IPS-NIHi11 (cell line): ENCODE measurements around the gene ANGEL2.
"Not testable (repeated sequence)": the region's sequence is repeated elsewhere in the genome, so short reads cannot be mapped to it uniquely, and the experiment has no call there.

Source experiments
- DNase-seq: peaks from one replicate; pipeline ENCODE4 v3.0.0; 2012; ENCODE audit warnings: mixed read lengths, low spot score

The ANGEL2 gene

GRCh38 chr1:213017447-213018273 lies 2.0 kb upstream of the ANGEL2 start:
- DNase-seq, result no peak

DNA sequence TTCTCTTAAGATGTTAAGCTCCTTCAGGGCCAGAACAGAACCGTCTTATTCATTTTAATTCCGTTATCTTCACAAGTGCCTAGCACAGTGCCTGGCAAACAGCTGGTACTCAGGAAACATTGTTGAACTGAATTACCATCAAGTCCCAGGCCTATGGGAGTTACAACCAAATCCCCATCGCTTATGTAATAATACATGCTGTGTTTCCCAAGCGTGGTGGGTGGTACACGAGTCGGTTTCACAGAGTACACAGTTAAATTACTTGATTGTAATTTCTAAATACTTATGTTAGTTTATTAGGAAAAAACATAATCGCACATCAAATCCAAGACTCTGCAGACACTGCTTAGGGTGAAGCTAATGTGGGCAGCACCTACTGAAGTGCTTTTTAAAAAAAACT lies 1.0 kb downstream of the ANGEL2 start:
- DNase-seq, result no peak

GRCh38 chr1:213008564-213008963 lies 7.1 kb downstream of the ANGEL2 start:
- DNase-seq, result no peak

DNA sequence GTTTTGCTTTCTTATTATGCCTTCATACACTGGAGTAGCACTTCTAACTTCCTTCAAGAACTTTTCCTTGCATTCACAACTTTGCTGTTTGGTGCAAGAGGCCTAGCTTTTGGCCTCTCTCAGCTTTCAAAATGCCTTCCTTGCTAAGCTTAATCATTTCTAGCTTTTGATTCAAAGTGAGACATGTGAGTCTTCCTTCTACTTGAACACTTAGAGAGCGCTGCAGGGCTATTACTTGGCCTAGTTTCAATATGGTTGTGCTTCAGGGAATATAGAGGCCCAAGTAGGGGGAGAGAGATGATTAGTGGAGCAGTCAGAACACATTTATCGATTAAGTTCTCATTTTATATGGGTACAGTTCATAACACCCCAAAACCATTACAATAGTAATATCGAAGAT lies 12.4 kb downstream of the ANGEL2 start:
- no peak for DNase-seq

GRCh38 chr1:212994926-212995325 lies 20.7 kb downstream of the ANGEL2 start:
- no peak for DNase-seq

DNA sequence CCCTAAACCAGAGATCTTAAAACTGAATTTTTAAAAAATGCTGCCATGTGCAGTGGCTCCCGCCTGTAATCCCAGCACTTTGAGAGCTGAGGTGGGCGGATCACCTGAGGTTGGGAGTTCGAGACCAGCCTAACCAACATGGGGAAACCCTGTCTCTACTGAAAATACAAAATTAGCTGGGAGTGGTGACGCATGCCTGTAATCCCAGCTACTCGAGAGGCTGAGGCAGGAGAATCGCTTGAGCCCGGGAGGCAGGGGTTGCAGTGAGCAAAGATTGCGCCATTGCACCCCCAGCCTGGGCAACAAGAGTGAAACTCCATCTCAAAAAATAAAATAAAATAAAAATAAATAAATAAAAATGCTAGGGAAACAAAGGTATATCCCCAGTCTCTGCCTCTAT lies 21.7 kb downstream of the ANGEL2 start:
- not testable (repeated sequence) for DNase-seq

GRCh38 chr1:212990276-212990675 lies 25.4 kb downstream of the ANGEL2 start:
- no peak for DNase-seq

GRCh38 chr1:212987702-212988322 lies 27.9 kb downstream of the ANGEL2 start:
- no peak for DNase-seq

DNA sequence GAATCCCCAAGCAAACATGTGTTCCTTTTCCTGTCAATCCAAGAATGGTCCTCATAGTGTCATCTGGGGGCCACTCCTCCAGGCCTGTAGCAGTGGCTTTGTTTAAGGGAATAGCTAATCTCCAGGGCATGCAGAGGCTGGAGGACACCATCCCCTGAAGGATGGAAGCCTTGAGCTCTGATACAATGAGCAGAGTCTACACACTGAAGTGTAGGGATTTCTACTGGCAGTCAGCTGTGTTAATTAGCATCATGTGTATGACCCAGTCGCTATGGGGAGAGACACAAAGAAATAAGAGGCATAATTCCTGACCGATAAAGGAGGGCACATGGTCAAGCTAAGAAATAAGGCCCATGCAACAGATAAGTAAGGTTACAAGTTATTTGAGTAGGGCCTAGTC lies 29.1 kb downstream of the ANGEL2 start:
- no peak for DNase-seq

- DNase-seq, result no peak
Measured at GRCh38 chr1:212984522-212985291, 31.0 kb downstream of the ANGEL2 start.

DNA sequence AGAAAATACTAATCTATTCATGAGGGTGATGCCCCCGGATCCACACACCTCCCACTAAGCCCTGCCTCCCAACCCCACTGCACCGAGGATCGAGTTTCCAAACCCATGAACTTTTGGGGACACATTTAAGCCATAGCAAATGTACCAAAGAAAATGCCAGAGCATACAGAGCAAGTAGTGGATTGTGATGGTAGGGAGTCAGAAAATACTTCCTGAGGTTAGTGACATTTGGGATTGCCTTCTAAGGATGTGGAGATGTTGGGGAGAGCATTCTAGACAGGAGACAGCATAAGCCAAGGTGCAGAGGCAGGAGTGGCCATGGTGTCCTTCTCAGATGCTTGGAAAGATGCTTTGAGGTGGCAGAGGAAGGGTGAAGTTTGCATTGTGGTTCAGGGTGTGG lies 32.2 kb downstream of the ANGEL2 start:
- DNase-seq, result no peak

GRCh38 chr1:212982430-212983152 lies 33.1 kb downstream of the ANGEL2 start:
- no peak for DNase-seq

GRCh38 chr1:212981571-212982328 lies 33.9 kb downstream of the ANGEL2 start:
- DNase-seq, result no peak

DNA sequence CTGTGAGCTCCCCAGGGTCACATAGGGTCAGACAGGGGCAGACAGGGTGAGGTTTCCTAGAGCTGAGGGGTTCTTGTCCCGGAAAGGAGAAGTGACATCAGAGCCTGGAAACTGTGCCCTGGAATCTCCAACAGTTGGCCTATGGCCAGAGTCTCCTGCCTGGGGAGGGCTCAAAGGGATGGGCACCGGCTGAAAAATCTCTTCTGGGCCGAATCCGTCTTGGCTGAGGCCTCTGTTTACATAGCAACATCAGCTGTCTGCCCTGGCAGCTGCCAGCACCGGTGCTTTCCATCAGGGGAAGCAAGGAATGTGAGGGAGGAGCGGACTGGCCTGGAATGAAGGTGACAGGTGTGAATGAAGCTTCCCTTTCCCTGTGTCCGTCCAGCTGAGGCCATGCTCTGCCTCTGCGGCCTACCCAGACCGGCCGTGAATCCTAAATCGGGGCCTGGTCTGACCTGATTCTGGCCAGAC lies 34.6 kb downstream of the ANGEL2 start:
- no peak for DNase-seq

DNA sequence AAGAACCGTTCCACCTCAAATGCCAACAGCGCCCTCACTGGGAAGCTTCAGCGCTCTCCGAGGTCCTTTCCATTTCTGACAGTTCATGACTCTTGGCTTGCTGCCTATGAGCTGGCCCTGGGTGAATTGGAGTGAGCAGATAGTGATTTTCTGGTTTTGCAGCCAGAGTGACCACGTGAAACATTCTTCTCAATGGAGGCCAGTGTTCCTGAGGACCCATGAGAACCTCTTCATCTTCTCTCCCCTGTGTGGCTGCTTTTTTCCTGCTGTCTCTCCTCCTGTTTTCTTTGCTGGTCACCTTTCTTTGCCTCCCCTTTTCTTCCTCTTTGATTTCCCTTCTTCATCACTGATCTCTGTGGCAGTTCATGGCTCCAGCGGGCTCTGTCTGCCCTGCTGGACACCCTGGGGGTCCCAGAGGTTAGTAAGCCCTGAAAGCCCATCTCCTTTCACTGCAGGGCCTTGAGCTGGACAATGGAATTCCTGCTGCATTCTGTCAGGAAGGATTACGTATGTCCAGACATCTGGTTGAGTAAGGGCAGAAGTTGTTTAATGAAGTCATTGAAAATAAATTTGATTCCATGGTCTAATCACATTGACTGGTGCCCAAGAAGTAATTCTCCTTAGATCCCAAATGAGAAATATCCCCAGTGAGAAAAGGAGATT lies 35.4 kb downstream of the ANGEL2 start:
- DNase-seq, result peak; percentile 37

GRCh38 chr1:212979340-212980122 lies 36.1 kb downstream of the ANGEL2 start:
- no peak for DNase-seq

DNA sequence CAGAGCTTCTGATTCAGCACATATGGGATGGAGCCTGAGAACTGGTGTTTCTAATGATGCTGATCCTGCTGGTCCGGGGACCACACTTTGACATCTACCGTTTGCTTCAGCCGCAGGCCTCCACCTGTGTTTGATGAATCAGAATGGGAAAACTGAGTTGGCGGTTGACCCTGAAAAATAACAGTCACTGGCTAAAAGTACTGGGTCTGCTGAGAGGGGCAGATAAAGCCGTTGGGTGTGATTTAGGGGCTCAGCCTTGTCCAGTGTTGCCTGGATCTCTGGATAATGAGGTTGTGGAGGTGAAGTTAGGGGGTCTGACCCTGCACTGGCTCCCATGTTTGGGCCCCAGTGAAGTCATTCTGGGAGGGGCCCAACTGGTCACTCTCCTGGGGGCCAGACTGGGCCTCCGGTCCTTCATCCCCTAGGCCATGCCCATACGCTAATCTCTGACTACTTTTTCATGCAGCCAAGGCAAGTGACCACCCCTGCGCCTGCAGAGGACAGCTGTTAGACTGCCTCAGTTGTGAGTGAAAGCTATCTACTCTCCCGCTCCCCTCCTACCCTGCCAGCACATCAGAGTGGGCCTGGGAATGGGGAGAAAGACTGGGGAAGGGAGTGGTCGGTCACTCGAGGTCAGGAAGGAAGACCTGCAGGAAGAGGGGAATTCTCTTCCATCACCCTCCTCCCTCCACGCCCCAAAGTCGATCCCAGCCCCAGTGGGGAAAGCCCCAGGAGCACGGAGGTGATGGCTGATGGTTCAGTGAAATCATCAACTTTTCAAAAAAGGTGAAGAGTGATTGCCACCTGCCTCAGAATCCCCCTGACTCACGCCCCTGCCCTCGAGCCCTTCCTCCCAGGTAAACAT lies 37.7 kb downstream of the ANGEL2 start:
- DNase-seq, result no peak

DNA sequence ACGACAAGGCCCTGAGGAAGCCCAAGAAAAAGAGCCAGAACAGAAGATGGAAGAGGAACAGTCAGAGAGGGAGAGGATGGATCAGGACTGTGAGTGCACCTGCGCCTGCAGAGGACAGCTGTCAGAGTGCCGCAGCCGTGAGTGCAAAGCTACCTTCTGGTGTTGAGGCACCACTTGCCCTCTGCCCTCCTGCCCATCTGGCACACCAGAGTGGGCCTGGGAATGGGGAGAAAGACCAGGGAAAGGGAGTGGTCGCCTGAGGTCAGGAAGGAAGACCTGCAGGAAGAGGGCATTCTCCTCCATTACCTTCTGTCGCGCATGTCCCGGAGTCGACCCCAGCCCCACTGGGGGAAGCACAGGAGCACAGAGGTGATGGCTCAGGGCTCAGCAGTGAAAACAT lies 39.1 kb downstream of the ANGEL2 start:
- no peak for DNase-seq
